Stimulated activated naive B cell treated with anti-CD40 and anti-IgM and Interleukin-4, amounts not matched to agents 10 μg/mL and 1 μg/mL and 100 μg/mL, for 72 hours (primary cell): ENCODE data around the gene UBE2I.
"Not testable (repeated sequence)": the region's sequence is repeated elsewhere in the genome, so short reads cannot be mapped to it uniquely, and the experiment has no call there.

ENCODE experiments used
- ATAC-seq, 2 donors: fragments of 150-1000 bp; cut with Tn5 transposase; replicated peaks; 2 replicates each; pipeline ENCODE4 v1.10.0; 2021; ENCODE audit warnings: moderate library complexity in 1 of 2
- DNase-seq: peaks from one replicate; pipeline ENCODE4 v3.0.0; 2021
- H3K27ac Mint-ChIP-seq: one replicate; pipeline ENCODE4 v1.8.0; 2022; ENCODE audit warnings: mild to moderate bottlenecking, mixed read lengths
- H3K27me3 Mint-ChIP-seq, 2 donors: one replicate each; pipeline ENCODE4 v1.8.0; 2022; ENCODE audit warnings: mixed read lengths in 2 of 2
- H3K36me3 Mint-ChIP-seq, 2 donors: one replicate each; pipeline ENCODE4 v1.8.0; 2022; ENCODE audit warnings: mixed read lengths in 2 of 2, mild to moderate bottlenecking in 1 of 2
- H3K4me1 Mint-ChIP-seq, 2 donors: one replicate each; pipeline ENCODE4 v1.8.0; 2022; ENCODE audit warnings: mixed read lengths in 2 of 2, mild to moderate bottlenecking in 1 of 2
- H3K4me3 Mint-ChIP-seq, 2 donors: one replicate each; pipeline ENCODE4 v1.8.0; 2022; ENCODE audit warnings: mild to moderate bottlenecking in 2 of 2, mixed read lengths in 2 of 2, moderate library complexity in 1 of 2
- H3K9me3 Mint-ChIP-seq, 2 donors: one replicate each; pipeline ENCODE4 v1.8.0; 2022; ENCODE audit warnings: mixed read lengths in 2 of 2, mild to moderate bottlenecking in 1 of 2

Gene UBE2I

GRCh38 chr16:1308977-1309885, at the start of gene UBE2I:
TSS of gene UBE2I (plus strand) at chr16:1309636. CDS start at chr16:1314031, 4,395 bp downstream.
- peak; percentile 68 to 79 for ATAC-seq
- Mint-ChIP-seq H3K36me3 (peaks cover 18 to 22% of the 10 kb centered on the region in 2 donors), H3K4me3 (peak within 1 kb of the TSS; percentile 96 to 97), H3K27me3 (no peaks in the 10 kb centered on the region), H3K27ac (peak within 1 kb of the TSS; percentile 100), H3K4me1 (peaks cover 36 to 62% of the 10 kb centered on the region in 2 donors), H3K9me3 (no peaks in the 10 kb centered on the region)
- DNase-seq: peak; percentile 99

- Mint-ChIP-seq H3K9me3 (peaks cover 5 to 6% of the 10 kb centered on the region in 2 donors), H3K4me1 (peaks cover 6 to 13% of the 10 kb centered on the region in 2 donors), H3K4me3 (no peak overlapping the region), H3K27me3 (peaks cover 50 to 59% of the 10 kb centered on the region in 2 donors), H3K36me3 (no peaks in the 10 kb centered on the region), H3K27ac (no peak overlapping the region)
- no peak for DNase-seq
- ATAC-seq: no peak
These were observed 49.7 kb upstream of the UBE2I start for GRCh38 chr16:1259760-1260068.

- Mint-ChIP-seq H3K36me3 (no peaks in the 10 kb centered on the region), H3K4me1 (peaks cover 6 to 14% of the 10 kb centered on the region in 2 donors), H3K9me3 (peaks cover 5 to 6% of the 10 kb centered on the region in 2 donors), H3K4me3 (no peak overlapping the region), H3K27me3 (peaks cover 50 to 59% of the 10 kb centered on the region in 2 donors), H3K27ac (no peak overlapping the region)
- DNase-seq: no peak
- ATAC-seq: no peak
These were observed 49.2 kb upstream of the UBE2I start for GRCh38 chr16:1260101-1260680.

- ATAC-seq: peak; percentile 31 to 44
- Mint-ChIP-seq H3K27ac (no peak overlapping the region), H3K4me1 (peaks cover 6 to 14% of the 10 kb centered on the region in 2 donors), H3K4me3 (no peak overlapping the region), H3K36me3 (no peaks in the 10 kb centered on the region), H3K27me3 (peaks cover 51 to 59% of the 10 kb centered on the region in 2 donors), H3K9me3 (peaks cover 5 to 6% of the 10 kb centered on the region in 2 donors)
- no peak for DNase-seq
These were observed 48.1 kb upstream of the UBE2I start for GRCh38 chr16:1261131-1261892.

GRCh38 chr16:1262210-1262845, 47.1 kb upstream of the UBE2I start:
- Mint-ChIP-seq H3K4me1 (peaks cover 6 to 14% of the 10 kb centered on the region in 2 donors), H3K4me3 (no peak overlapping the region), H3K27me3 (peaks cover 47 to 51% of the 10 kb centered on the region in 2 donors), H3K27ac (no peak overlapping the region), H3K36me3 (no peaks in the 10 kb centered on the region), H3K9me3 (peaks cover 5 to 6% of the 10 kb centered on the region in 2 donors)
- DNase-seq: no peak
- no peak for ATAC-seq

GRCh38 chr16:1262846-1263221, 46.6 kb upstream of the UBE2I start:
- no peak overlapping the region for H3K4me3 Mint-ChIP-seq
- DNase-seq: no peak
- peaks cover 46 to 49% of the 10 kb centered on the region in 2 donors for H3K27me3 Mint-ChIP-seq
- ATAC-seq: no peak
- H3K9me3 Mint-ChIP-seq: peaks cover 5 to 6% of the 10 kb centered on the region in 2 donors
- H3K4me1 Mint-ChIP-seq: peaks cover 6 to 14% of the 10 kb centered on the region in 2 donors
- H3K36me3 Mint-ChIP-seq: no peaks in the 10 kb centered on the region
- H3K27ac Mint-ChIP-seq: no peak overlapping the region

- peaks cover 5 to 6% of the 10 kb centered on the region in 2 donors for H3K9me3 Mint-ChIP-seq
- ATAC-seq (no peak), DNase-seq (no peak)
- H3K27ac Mint-ChIP-seq: no peak overlapping the region
- no peak overlapping the region for H3K4me3 Mint-ChIP-seq
- peaks cover 37 to 41% of the 10 kb centered on the region in 2 donors for H3K27me3 Mint-ChIP-seq
- peaks cover 5 to 14% of the 10 kb centered on the region in 2 donors for H3K4me1 Mint-ChIP-seq
- no peaks in the 10 kb centered on the region for H3K36me3 Mint-ChIP-seq
These were observed 45.7 kb upstream of the UBE2I start for GRCh38 chr16:1263591-1264344.

GRCh38 chr16:1264345-1265089, 44.9 kb upstream of the UBE2I start:
- DNase-seq (no peak), ATAC-seq (no peak)
- H3K27me3 Mint-ChIP-seq: peaks cover 32 to 35% of the 10 kb centered on the region in 2 donors
- H3K4me3 Mint-ChIP-seq: no peak overlapping the region
- no peak overlapping the region for H3K27ac Mint-ChIP-seq
- H3K36me3 Mint-ChIP-seq: no peaks in the 10 kb centered on the region
- H3K9me3 Mint-ChIP-seq: peaks cover 5 to 6% of the 10 kb centered on the region in 2 donors
- H3K4me1 Mint-ChIP-seq: peaks cover 0 to 9% of the 10 kb centered on the region in 2 donors

GRCh38 chr16:1265090-1265630, 44.3 kb upstream of the UBE2I start:
- H3K4me3 Mint-ChIP-seq: no peak overlapping the region
- H3K9me3 Mint-ChIP-seq: peaks cover 5 to 6% of the 10 kb centered on the region in 2 donors
- H3K4me1 Mint-ChIP-seq: peaks cover 0 to 9% of the 10 kb centered on the region in 2 donors
- no peak for DNase-seq
- peaks cover 30 to 34% of the 10 kb centered on the region in 2 donors for H3K27me3 Mint-ChIP-seq
- ATAC-seq: no peak
- H3K27ac Mint-ChIP-seq: no peak overlapping the region
- no peaks in the 10 kb centered on the region for H3K36me3 Mint-ChIP-seq

- no peak overlapping the region for H3K4me3 Mint-ChIP-seq
- ATAC-seq: no peak
- DNase-seq: no peak
- no peaks in the 10 kb centered on the region for H3K36me3 Mint-ChIP-seq
- no peak overlapping the region for H3K27ac Mint-ChIP-seq
- peaks cover 0 to 7% of the 10 kb centered on the region in 2 donors for H3K4me1 Mint-ChIP-seq
- peaks cover 5 to 6% of the 10 kb centered on the region in 2 donors for H3K9me3 Mint-ChIP-seq
- H3K27me3 Mint-ChIP-seq: peaks cover 28 to 34% of the 10 kb centered on the region in 2 donors
These were observed 43.6 kb upstream of the UBE2I start for GRCh38 chr16:1265826-1266225.

GRCh38 chr16:1269418-1269817, 40.0 kb upstream of the UBE2I start:
- H3K36me3 Mint-ChIP-seq, H3K27ac Mint-ChIP-seq, H3K4me1 Mint-ChIP-seq, H3K4me3 Mint-ChIP-seq, H3K9me3 Mint-ChIP-seq, ATAC-seq, DNase-seq: not testable (repeated sequence)
- peaks cover 32 to 39% of the 10 kb centered on the region in 2 donors for H3K27me3 Mint-ChIP-seq

- no peaks in the 10 kb centered on the region for H3K36me3 Mint-ChIP-seq
- H3K4me3 Mint-ChIP-seq: no peak overlapping the region
- H3K4me1 Mint-ChIP-seq: peaks cover 0 to 2% of the 10 kb centered on the region in 2 donors
- no peak overlapping the region for H3K27ac Mint-ChIP-seq
- DNase-seq: no peak
- no peaks in the 10 kb centered on the region for H3K9me3 Mint-ChIP-seq
- ATAC-seq: no peak
- peaks cover 48 to 57% of the 10 kb centered on the region in 2 donors for H3K27me3 Mint-ChIP-seq
These were observed 38.1 kb upstream of the UBE2I start for GRCh38 chr16:1271380-1271723.
